IMR-90 (cell line): ENCODE results near the gene SNX6. TPM values are rescaled to one million over a fixed set of nuclear protein-coding genes. Genes with fewer than 3 reads are reported as not detected.

Source experiments
- ATAC-seq: fragments of 200-7000 bp; cut with Tn5 transposase; 2 replicates; pipeline ENCODE4 v1.9.1; 2020; ENCODE audit warnings: low read depth, mild to moderate bottlenecking, moderate library complexity
- BruUV-seq: library from RNA; stranded (reverse); fragments of 400-500 nt; replicated peaks from 2 replicates; lab custom pipeline; 2021; lab: Mats Ljungman, UMichigan
- CTCF ChIA-PET: fragments of 300-600 bp; formaldehyde crosslinking; extraction: SDS; loops from one replicate; lab custom pipeline; 2021; ENCODE audit warnings: antibody characterized with exemption; lab: Yijun Ruan, JAX
- POLR2A ChIA-PET: fragments of 300-600 bp; sonication (Branson Sonifier 250); formaldehyde crosslinking; loops from one replicate; lab custom pipeline; 2022; ENCODE audit warnings: antibody characterized with exemption; ENCODE audit not compliant: unreplicated experiment; lab: Charles Lee
- DNase-seq: peaks from one replicate; pipeline ENCODE4 v3.0.0; 2013
- H2AFZ ChIP-seq: replicated peaks from 2 replicates; pipeline ENCODE3; 2013; ENCODE audit warnings: low read length, mild to moderate bottlenecking; ENCODE audit not compliant: poor library complexity
- H2AK5ac ChIP-seq: 2 replicates; pipeline ENCODE4 v1.6.1; 2013; ENCODE audit warnings: low read depth, low read length, inconsistent platforms
- H2AK9ac ChIP-seq: replicated peaks from 2 replicates; pipeline ENCODE3; 2013; ENCODE audit warnings: mild to moderate bottlenecking, low read depth, low read length, moderate library complexity; ENCODE audit not compliant: poor library complexity
- H2BK120ac ChIP-seq: 2 replicates; pipeline ENCODE4 v1.6.1; 2013; ENCODE audit warnings: low read depth, low read length, inconsistent platforms
- H2BK15ac ChIP-seq: 3 replicates; pipeline ENCODE4 v1.6.1; 2013; ENCODE audit warnings: low read depth, low read length, inconsistent platforms
- H2BK20ac ChIP-seq: 2 replicates; pipeline ENCODE4 v1.6.1; 2013; ENCODE audit warnings: low read depth, mild to moderate bottlenecking, inconsistent platforms, low read length, moderate library complexity
- H2BK5ac ChIP-seq: 2 replicates; pipeline ENCODE4 v1.6.1; 2013; ENCODE audit warnings: mild to moderate bottlenecking, low read depth, low read length, inconsistent platforms; ENCODE audit not compliant: poor library complexity, severe bottlenecking
- H3K14ac ChIP-seq: replicated peaks from 2 replicates; pipeline ENCODE4 v1.6.1; 2013; ENCODE audit warnings: low read depth, low read length, inconsistent platforms
- H3K18ac ChIP-seq: 2 replicates; pipeline ENCODE4 v1.6.1; 2013; ENCODE audit warnings: low read depth, low read length, control low read depth
- H3K23ac ChIP-seq: 2 replicates; pipeline ENCODE4 v1.6.1; 2013; ENCODE audit warnings: low read depth, low read length, inconsistent platforms
- H3K27ac ChIP-seq: 2 replicates; pipeline ENCODE4 v1.5.1; 2013; ENCODE audit warnings: mild to moderate bottlenecking, control low read depth, low read length; ENCODE audit not compliant: insufficient read depth
- H3K27me3 ChIP-seq: 2 replicates; pipeline ENCODE4 v1.6.1; 2013; ENCODE audit warnings: low read length; ENCODE audit not compliant: control insufficient read depth, insufficient read depth
- H3K36me3 ChIP-seq: 2 replicates; pipeline ENCODE4 v1.6.1; 2013; ENCODE audit warnings: low read length, mixed read lengths; ENCODE audit not compliant: control insufficient read depth, insufficient read depth
- H3K4ac ChIP-seq: 2 replicates; pipeline ENCODE4 v1.6.1; 2013; ENCODE audit warnings: low read depth, low read length, inconsistent platforms
- H3K4me1 ChIP-seq: 2 replicates; pipeline ENCODE4 v1.6.1; 2013; ENCODE audit warnings: low read length, mixed read lengths; ENCODE audit not compliant: control insufficient read depth, insufficient read depth
- H3K4me2 ChIP-seq: 2 replicates; pipeline ENCODE4 v1.6.1; 2013; ENCODE audit warnings: low read depth, mild to moderate bottlenecking, control low read depth, low read length, moderate library complexity
- H3K4me3 ChIP-seq: 2 replicates; pipeline ENCODE4 v1.5.1; 2013; ENCODE audit warnings: low read depth, mild to moderate bottlenecking, control low read depth, low read length, moderate library complexity; ENCODE audit not compliant: insufficient read depth
- H3K56ac ChIP-seq: 2 replicates; pipeline ENCODE4 v1.6.1; 2013; ENCODE audit warnings: low read length, inconsistent platforms; ENCODE audit not compliant: insufficient read depth; ENCODE audit errors: extremely low read depth
- H3K79me1 ChIP-seq, 2 experiments: 2 replicates each; pipeline ENCODE4 v1.6.1; 2013; ENCODE audit warnings: low read length in 2 of 2, inconsistent platforms in 1 of 2, low read depth in 1 of 2
- H3K9ac ChIP-seq: 2 replicates; pipeline ENCODE4 v1.6.1; 2013; ENCODE audit warnings: low read depth, low read length, control low read depth
- H3K9me1 ChIP-seq: 2 replicates; pipeline ENCODE4 v1.6.1; 2013; ENCODE audit warnings: low read length, inconsistent platforms; ENCODE audit not compliant: insufficient read depth
- H3K9me3 ChIP-seq: 2 replicates; pipeline ENCODE4 v1.6.1; 2013; ENCODE audit warnings: low read length; ENCODE audit not compliant: control insufficient read depth, insufficient read depth
- H4K20me1 ChIP-seq: 2 replicates; pipeline ENCODE4 v1.6.1; 2013; ENCODE audit warnings: low read length, inconsistent platforms; ENCODE audit not compliant: insufficient read depth
- H4K5ac ChIP-seq: 2 replicates; pipeline ENCODE4 v1.6.1; 2013; ENCODE audit warnings: mild to moderate bottlenecking, low read depth, low read length, control low read depth
- H4K8ac ChIP-seq, 2 experiments: 2 replicates each; pipeline ENCODE4 v1.6.1; 2013; ENCODE audit warnings: low read depth in 2 of 2, low read length in 2 of 2, control low read depth in 1 of 2, inconsistent platforms in 1 of 2
- H4K91ac ChIP-seq: 2 replicates; pipeline ENCODE4 v1.6.1; 2013; ENCODE audit warnings: low read depth, low read length, inconsistent platforms; ENCODE audit not compliant: insufficient read depth
- BHLHE40 ChIP-seq: fragments of 150-350 bp; IDR thresholded peaks from 2 replicates; pipeline ENCODE4 v1.6.1; 2016; ENCODE audit warnings: mild to moderate bottlenecking, low read depth, low read length
- CEBPB ChIP-seq: IDR thresholded peaks from 2 replicates; pipeline ENCODE4 v1.6.1; 2012; ENCODE audit warnings: low read depth, low read length, improper control_type of control experiment
- CHD1 ChIP-seq: IDR thresholded peaks from 2 replicates; pipeline ENCODE4 v1.6.1; 2012; ENCODE audit warnings: low read depth, low read length, improper control_type of control experiment
- FOS ChIP-seq: fragments of 150-350 bp; IDR thresholded peaks from 2 replicates; pipeline ENCODE4 v1.6.1; 2016; ENCODE audit warnings: low read depth, low read length
- MAFK ChIP-seq: IDR thresholded peaks from 2 replicates; pipeline ENCODE4 v1.6.1; 2012; ENCODE audit warnings: low read depth, low read length, improper control_type of control experiment
- MAZ ChIP-seq: IDR thresholded peaks from 2 replicates; pipeline ENCODE4 v1.6.1; 2012; ENCODE audit warnings: low read depth, mild to moderate bottlenecking, low read length, improper control_type of control experiment, moderate library complexity, borderline replicate concordance
- MXI1 ChIP-seq: IDR thresholded peaks from 2 replicates; pipeline ENCODE4 v1.6.1; 2012; ENCODE audit warnings: low read depth, mild to moderate bottlenecking, low read length, moderate library complexity, borderline replicate concordance
- NFE2L2 ChIP-seq: fragments of 150-350 bp; IDR thresholded peaks from 2 replicates; pipeline ENCODE4 v1.6.1; 2016; ENCODE audit warnings: low read depth, mild to moderate bottlenecking, low read length
- POLR2A ChIP-seq: IDR thresholded peaks from 2 replicates; pipeline ENCODE4 v1.6.1; 2012; ENCODE audit warnings: mild to moderate bottlenecking, low read depth, low read length
- RAD21 ChIP-seq: IDR thresholded peaks from 2 replicates; pipeline ENCODE4 v1.6.1; 2012; ENCODE audit warnings: low read length, improper control_type of control experiment
- RCOR1 ChIP-seq: IDR thresholded peaks from 2 replicates; pipeline ENCODE4 v1.6.1; 2012; ENCODE audit warnings: mild to moderate bottlenecking, low read length, improper control_type of control experiment; ENCODE audit not compliant: insufficient replicate concordance
- RFX5 ChIP-seq: IDR thresholded peaks from 2 replicates; pipeline ENCODE4 v1.8.0; 2012; ENCODE audit warnings: low read depth, mild to moderate bottlenecking, low read length, moderate library complexity
- SMC3 ChIP-seq: fragments of 150-350 bp; IDR thresholded peaks from 2 replicates; pipeline ENCODE4 v1.6.1; 2016; ENCODE audit warnings: low read depth, mild to moderate bottlenecking, antibody characterized with exemption, low read length, moderate library complexity
- WGBS, 2 experiments: methylation state at CpG; one replicate each; pipeline versions ENCODE4 v1.1.5 to v1.1.7; 2013; ENCODE audit warnings: missing lambda C conversion rate in 2 of 2; ENCODE audit not compliant: insufficient read length in 1 of 2; ENCODE audit errors: extremely low coverage in 2 of 2; 5-methylcytosine and 5-hydroxymethylcytosine counted together
- dilution Hi-C: fragments of 300-500 bp; cut with HindIII; formaldehyde crosslinking; loops from one replicate; pipeline ENCODE4 v1.14.3; 2018; ENCODE audit warnings: low sequenced_read_pairs; ENCODE audit not compliant: unreplicated experiment
- in situ Hi-C: fragments of 300-500 bp; cut with MboI; formaldehyde crosslinking; loops from 3 replicates; pipeline ENCODE4 v1.14.3; 2019; ENCODE audit warnings: low sequenced_read_pairs, inconsistent platforms, mixed read lengths
- intact Hi-C: fragments of 100-400 bp; cut with micrococcal nuclease; formaldehyde crosslinking; loops from 2 replicates; pipeline ENCODE4 v1.10.0; 2022
- polyA plus RNA-seq, 3 experiments: library from polyadenylated mRNA; depleted of rRNA; stranded (reverse); fragments of >200 nt; gene quantifications; 2 replicates each; pipeline ENCODE4 v1.2.3, GENCODE V29; 2012; ENCODE audit warnings: low replicate concordance in 1 of 3
- total RNA-seq: library from RNA; depleted of rRNA; stranded (reverse); fragments of >200 nt; gene quantifications from 2 replicates; pipeline ENCODE4 v1.2.3, GENCODE V29; 2012
- TF ChIP-seq, protein P1 (sequence below): conservative IDR thresholded peaks from 2 replicates; pipeline ENCODE4 v1.5.1; 2012; ENCODE audit warnings: mild to moderate bottlenecking, low read depth, low read length, improper control_type of control experiment
- TF ChIP-seq, protein P2 (sequence below): fragments of 150-350 bp; IDR thresholded peaks from 2 replicates; pipeline ENCODE4 v1.6.1; 2016; ENCODE audit warnings: low read depth, mild to moderate bottlenecking, low read length, moderate library complexity, borderline replicate concordance

SNX6 gene
- total and polyA plus RNA-seq, 2 of the 4 experiments (the other 2 are of a cell fraction): 116 to 127 TPM

DNA sequence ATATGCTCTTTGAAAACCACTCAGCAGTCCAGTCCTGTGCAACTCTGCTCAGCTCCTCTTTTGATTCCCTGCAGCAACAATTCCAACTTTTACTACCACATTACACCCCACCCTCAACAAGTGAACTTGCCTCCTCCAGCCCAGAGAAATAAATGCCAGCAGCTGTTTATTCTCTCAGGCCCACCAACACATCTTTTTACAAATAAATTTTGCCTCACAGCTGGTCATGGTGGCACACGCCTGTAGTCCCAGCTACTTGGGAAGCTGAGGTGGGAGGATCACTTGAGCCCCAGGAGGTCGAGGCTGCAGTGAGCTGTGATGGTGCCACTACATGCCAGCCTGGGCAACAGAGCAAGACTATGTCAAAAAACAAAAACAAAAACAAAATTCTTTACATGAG lies 9.8 kb downstream of the SNX6 start:
- H3K9ac ChIP-seq: no peak overlapping the region
- H2BK15ac ChIP-seq: no peak overlapping the region
- H3K9me1 ChIP-seq: peaks cover 12% of the 10 kb centered on the region
- H3K18ac ChIP-seq: no peak overlapping the region
- no peak overlapping the region for H3K4ac ChIP-seq
- peaks cover 42 to 73% of the 10 kb centered on the region in 2 experiments for H3K79me1 ChIP-seq
- H4K91ac ChIP-seq: no peak overlapping the region
- no peak overlapping the region for H4K5ac ChIP-seq
- no peak overlapping the region for H2AFZ ChIP-seq
- WGBS, 2 experiments: no CpG with 5 or more reads among the region's 2 CpGs
- H3K23ac ChIP-seq: no peak overlapping the region
- no peaks in the 10 kb centered on the region for H3K9me3 ChIP-seq
- H2AK5ac ChIP-seq: no peak overlapping the region
- ChIA-PET POLR2A (no interaction called here), CTCF (no interaction called here)
- peaks cover 23% of the 10 kb centered on the region; the same call in 1 of the 2 replicates for H4K20me1 ChIP-seq
- TF ChIP-seq POLR2A: no peak
- no peak for TF ChIP-seq MAZ
- TF ChIP-seq RFX5: no peak
- TF ChIP-seq, protein P1, sequence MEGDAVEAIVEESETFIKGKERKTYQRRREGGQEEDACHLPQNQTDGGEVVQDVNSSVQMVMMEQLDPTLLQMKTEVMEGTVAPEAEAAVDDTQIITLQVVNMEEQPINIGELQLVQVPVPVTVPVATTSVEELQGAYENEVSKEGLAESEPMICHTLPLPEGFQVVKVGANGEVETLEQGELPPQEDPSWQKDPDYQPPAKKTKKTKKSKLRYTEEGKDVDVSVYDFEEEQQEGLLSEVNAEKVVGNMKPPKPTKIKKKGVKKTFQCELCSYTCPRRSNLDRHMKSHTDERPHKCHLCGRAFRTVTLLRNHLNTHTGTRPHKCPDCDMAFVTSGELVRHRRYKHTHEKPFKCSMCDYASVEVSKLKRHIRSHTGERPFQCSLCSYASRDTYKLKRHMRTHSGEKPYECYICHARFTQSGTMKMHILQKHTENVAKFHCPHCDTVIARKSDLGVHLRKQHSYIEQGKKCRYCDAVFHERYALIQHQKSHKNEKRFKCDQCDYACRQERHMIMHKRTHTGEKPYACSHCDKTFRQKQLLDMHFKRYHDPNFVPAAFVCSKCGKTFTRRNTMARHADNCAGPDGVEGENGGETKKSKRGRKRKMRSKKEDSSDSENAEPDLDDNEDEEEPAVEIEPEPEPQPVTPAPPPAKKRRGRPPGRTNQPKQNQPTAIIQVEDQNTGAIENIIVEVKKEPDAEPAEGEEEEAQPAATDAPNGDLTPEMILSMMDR: no peak
- no peak for TF ChIP-seq FOS
- TF ChIP-seq BHLHE40: no peak
- TF ChIP-seq RCOR1: no peak
- no peak for TF ChIP-seq MXI1
- no peak for TF ChIP-seq SMC3
- TF ChIP-seq CEBPB: no peak
- no peak for TF ChIP-seq CHD1
- no peak for TF ChIP-seq NFE2L2
- no peak for TF ChIP-seq MAFK
- TF ChIP-seq RAD21: no peak
- TF ChIP-seq, protein P2, sequence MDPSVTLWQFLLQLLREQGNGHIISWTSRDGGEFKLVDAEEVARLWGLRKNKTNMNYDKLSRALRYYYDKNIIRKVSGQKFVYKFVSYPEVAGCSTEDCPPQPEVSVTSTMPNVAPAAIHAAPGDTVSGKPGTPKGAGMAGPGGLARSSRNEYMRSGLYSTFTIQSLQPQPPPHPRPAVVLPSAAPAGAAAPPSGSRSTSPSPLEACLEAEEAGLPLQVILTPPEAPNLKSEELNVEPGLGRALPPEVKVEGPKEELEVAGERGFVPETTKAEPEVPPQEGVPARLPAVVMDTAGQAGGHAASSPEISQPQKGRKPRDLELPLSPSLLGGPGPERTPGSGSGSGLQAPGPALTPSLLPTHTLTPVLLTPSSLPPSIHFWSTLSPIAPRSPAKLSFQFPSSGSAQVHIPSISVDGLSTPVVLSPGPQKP: no peak
- peaks cover 2% of the 10 kb centered on the region; the same call in 1 of the 2 replicates for H3K4me1 ChIP-seq
- intact Hi-C loops: no loop called here
- peaks cover 27% of the 10 kb centered on the region for H3K36me3 ChIP-seq
- H3K14ac ChIP-seq: no peak overlapping the region
- no peak overlapping the region for H2BK120ac ChIP-seq
- no peak overlapping the region for H2AK9ac ChIP-seq
- H2BK20ac ChIP-seq: no peak overlapping the region
- no peak overlapping the region for H4K8ac ChIP-seq
- BruUV-seq: no TSS peak
- no peak overlapping the region for H3K27ac ChIP-seq
- no peak overlapping the region for H3K56ac ChIP-seq
- H3K27me3 ChIP-seq: no peaks in the 10 kb centered on the region
- DNase-seq: no peak
- H2BK5ac ChIP-seq: no peak overlapping the region
- in situ Hi-C loops: no loop called here
- dilution Hi-C loops: no loop called here
- ATAC-seq: no peak
- H3K4me2 ChIP-seq: no peak overlapping the region
- H3K4me3 ChIP-seq: no peak overlapping the region
